HL-60/S4 (cell line): Measurements from ENCODE around the gene DUSP10.

Experiments
- in situ Hi-C: fragments of 300-500 bp; cut with MboI; formaldehyde crosslinking; loops from 2 replicates; pipeline ENCODE4 v1.14.3; 2022; ENCODE audit warnings: low sequenced_read_pairs

The DUSP10 gene

GRCh38 chr1:221736714-221737113, 5.2 kb downstream of the DUSP10 start:
- in situ Hi-C loops, result loop anchor here (25.0 kb wide), 1 partner anchor 726 kb away; no protein-coding TSS in a partner anchor

- in situ Hi-C loops, result loop anchor here (25.0 kb wide), 1 partner anchor 726 kb away; no protein-coding TSS in a partner anchor
These were observed 5.9 kb downstream of the DUSP10 start for GRCh38 chr1:221735999-221736398.

GRCh38 chr1:221734187-221734586, 7.7 kb downstream of the DUSP10 start:
- in situ Hi-C loops, result loop anchor here (25.0 kb wide), 1 partner anchor 728 kb away; no protein-coding TSS in a partner anchor

GRCh38 chr1:221732052-221732451, 9.8 kb downstream of the DUSP10 start:
- in situ Hi-C loops, result loop anchor here (25.0 kb wide), 1 partner anchor 730 kb away; no protein-coding TSS in a partner anchor

GRCh38 chr1:221729771-221730330, 12.0 kb downstream of the DUSP10 start:
- in situ Hi-C loops, result loop anchor here (25.0 kb wide), 1 partner anchor 732 kb away; no protein-coding TSS in a partner anchor

- in situ Hi-C loops, result loop anchor here (25.0 kb wide), 1 partner anchor 734 kb away; no protein-coding TSS in a partner anchor
These were observed 13.8 kb downstream of the DUSP10 start for GRCh38 chr1:221728037-221728505.

- in situ Hi-C loops, result loop anchor here (25.0 kb wide), 1 partner anchor 735 kb away; no protein-coding TSS in a partner anchor
These were observed 14.5 kb downstream of the DUSP10 start for GRCh38 chr1:221727146-221728036.

- in situ Hi-C loops, result loop anchor here (25.0 kb wide), 1 partner anchor 736 kb away; no protein-coding TSS in a partner anchor
These were observed 15.9 kb downstream of the DUSP10 start for GRCh38 chr1:221725735-221726672.

GRCh38 chr1:221724931-221725605, 16.8 kb downstream of the DUSP10 start:
- in situ Hi-C loops, result loop anchor here (25.0 kb wide), 1 partner anchor 737 kb away; no protein-coding TSS in a partner anchor

GRCh38 chr1:221723848-221724236, 18.0 kb downstream of the DUSP10 start:
- in situ Hi-C loops, result no loop called here

GRCh38 chr1:221723018-221723847, 18.7 kb downstream of the DUSP10 start:
- in situ Hi-C loops, result no loop called here

GRCh38 chr1:221722254-221723017, 19.5 kb downstream of the DUSP10 start:
- in situ Hi-C loops, result no loop called here

- in situ Hi-C loops, result no loop called here
These were observed 21.3 kb downstream of the DUSP10 start for GRCh38 chr1:221720545-221720944.

GRCh38 chr1:221719987-221720386, 21.9 kb downstream of the DUSP10 start:
- in situ Hi-C loops, result no loop called here

GRCh38 chr1:221719278-221719597, 22.7 kb downstream of the DUSP10 start:
- in situ Hi-C loops, result no loop called here

- in situ Hi-C loops, result no loop called here
These were observed 23.3 kb downstream of the DUSP10 start for GRCh38 chr1:221718381-221719277.

GRCh38 chr1:221717485-221717853, 24.4 kb downstream of the DUSP10 start:
- in situ Hi-C loops, result no loop called here
